ENCODE data around the gene YBX2. TPM values are rescaled to one million over a fixed set of nuclear protein-coding genes. Genes with fewer than 3 reads are reported as not detected.

Gene YBX2
- total and polyA plus RNA-seq, 4 donors: 0.50 to 6.9 (median 2.6) TPM

- Histone ChIP-seq H3K27ac (ENCODE audit: low read depth, low read length) (peak within 1 kb of the TSS; percentile 67), H3K27me3 (ENCODE audit: control insufficient read depth, insufficient read depth, low read length) (peaks cover 26% of the 10 kb centered on the region), H3K4me1 (ENCODE audit: control insufficient read depth, insufficient read depth, low read length) (peaks cover 25% of the 10 kb centered on the region), H3K4me3 (ENCODE audit: low read depth, low read length) (peak within 1 kb of the TSS; percentile 40), H3K9me3 (ENCODE audit: control insufficient read depth, insufficient read depth, low read length) (no peaks in the 10 kb centered on the region), H3K36me3 (ENCODE audit: control insufficient read depth, insufficient read depth, low read length) (peaks cover 3% of the 10 kb centered on the region)
- DNase-seq (ENCODE audit: low read depth in 4 of 6, low spot score in 6 of 6): peak in 5 of 6 donors; percentile 40 to 93 (median 75)
- whole genome bisulfite sequencing (ENCODE audit: insufficient coverage): under 1% methylated on average over 71 of the region's 71 CpGs
Observed at GRCh38 chr17:7281074-7281952, 13.1 kb downstream of the YBX2 start, which contains the start of gene SLC2A4. TSS of gene SLC2A4 (plus strand) at chr17:7281718. CDS start at chr17:7281935, 217 bp downstream.

GRCh38 chr17:7280519-7281073 lies 13.8 kb downstream of the YBX2 start:
- Histone ChIP-seq H3K36me3 (ENCODE audit: control insufficient read depth, insufficient read depth, low read length) (peaks cover 3% of the 10 kb centered on the region), H3K9me3 (ENCODE audit: control insufficient read depth, insufficient read depth, low read length) (no peaks in the 10 kb centered on the region), H3K4me1 (ENCODE audit: control insufficient read depth, insufficient read depth, low read length) (peaks cover 25% of the 10 kb centered on the region), H3K4me3 (ENCODE audit: low read depth, low read length) (peak overlapping the region; percentile 40), H3K27ac (ENCODE audit: low read depth, low read length) (peak overlapping the region; percentile 67), H3K27me3 (ENCODE audit: control insufficient read depth, insufficient read depth, low read length) (peaks cover 26% of the 10 kb centered on the region)
- DNase-seq (ENCODE audit: low read depth in 4 of 6, low spot score in 6 of 6): peak; percentile 54 to 93 (median 65)
- WGBS (ENCODE audit: insufficient coverage): under 1% methylated on average over 29 of the region's 29 CpGs

- Histone ChIP-seq H3K4me1 (ENCODE audit: control insufficient read depth, insufficient read depth, low read length) (peaks cover 25% of the 10 kb centered on the region), H3K36me3 (ENCODE audit: control insufficient read depth, insufficient read depth, low read length) (no peaks in the 10 kb centered on the region), H3K27me3 (ENCODE audit: control insufficient read depth, insufficient read depth, low read length) (peaks cover 23% of the 10 kb centered on the region), H3K27ac (ENCODE audit: low read depth, low read length) (no peak overlapping the region), H3K4me3 (ENCODE audit: low read depth, low read length) (no peak overlapping the region), H3K9me3 (ENCODE audit: control insufficient read depth, insufficient read depth, low read length) (no peaks in the 10 kb centered on the region)
- no peak for DNase-seq (ENCODE audit: low read depth in 4 of 6, low spot score in 6 of 6)
- WGBS (ENCODE audit: insufficient coverage): 91% methylated on average over 5 of the region's 8 CpGs
Observed at GRCh38 chr17:7279448-7279847, 15.0 kb downstream of the YBX2 start.

GRCh38 chr17:7266784-7267183 lies 27.7 kb downstream of the YBX2 start:
- H3K36me3 ChIP-seq (ENCODE audit: control insufficient read depth, insufficient read depth, low read length): no peaks in the 10 kb centered on the region
- no peaks in the 10 kb centered on the region for H3K9me3 ChIP-seq (ENCODE audit: control insufficient read depth, insufficient read depth, low read length)
- H3K4me3 ChIP-seq (ENCODE audit: low read depth, low read length): no peak overlapping the region
- H3K27me3 ChIP-seq (ENCODE audit: control insufficient read depth, insufficient read depth, low read length): peaks cover 36% of the 10 kb centered on the region
- H3K27ac ChIP-seq (ENCODE audit: low read depth, low read length): no peak overlapping the region
- peaks cover 13% of the 10 kb centered on the region for H3K4me1 ChIP-seq (ENCODE audit: control insufficient read depth, insufficient read depth, low read length)
- DNase-seq (ENCODE audit: low read depth in 4 of 6, low spot score in 6 of 6): no peak
- no CpG with 5 or more reads among the region's 1 CpG for WGBS (ENCODE audit: insufficient coverage)

GRCh38 chr17:7263801-7264078 lies 30.7 kb downstream of the YBX2 start:
- no peak for DNase-seq (ENCODE audit: low read depth in 4 of 6, low spot score in 6 of 6)
- H3K4me3 ChIP-seq (ENCODE audit: low read depth, low read length): no peak overlapping the region
- peaks cover 14% of the 10 kb centered on the region for H3K36me3 ChIP-seq (ENCODE audit: control insufficient read depth, insufficient read depth, low read length)
- no peaks in the 10 kb centered on the region for H3K9me3 ChIP-seq (ENCODE audit: control insufficient read depth, insufficient read depth, low read length)
- H3K4me1 ChIP-seq (ENCODE audit: control insufficient read depth, insufficient read depth, low read length): peaks cover 24% of the 10 kb centered on the region
- no peak overlapping the region for H3K27ac ChIP-seq (ENCODE audit: low read depth, low read length)
- 61% methylated on average over 4 of the region's 4 CpGs for WGBS (ENCODE audit: insufficient coverage)
- H3K27me3 ChIP-seq (ENCODE audit: control insufficient read depth, insufficient read depth, low read length): peaks cover 53% of the 10 kb centered on the region

- WGBS (ENCODE audit: insufficient coverage): 14% methylated on average over 18 of the region's 26 CpGs
Observed at GRCh38 chr17:7262935-7263800, 31.3 kb downstream of the YBX2 start.

GRCh38 chr17:7262192-7262934 lies 32.1 kb downstream of the YBX2 start, which contains the start of gene CLDN7:
TSS of gene CLDN7 (minus strand) at chr17:7262478. CDS start at chr17:7262043, 435 bp downstream.
- Histone ChIP-seq H3K4me1 (ENCODE audit: control insufficient read depth, insufficient read depth, low read length) (peaks cover 24% of the 10 kb centered on the region), H3K9me3 (ENCODE audit: control insufficient read depth, insufficient read depth, low read length) (no peaks in the 10 kb centered on the region), H3K36me3 (ENCODE audit: control insufficient read depth, insufficient read depth, low read length) (peaks cover 27% of the 10 kb centered on the region), H3K27ac (ENCODE audit: low read depth, low read length) (no peak within 1 kb of the TSS), H3K27me3 (ENCODE audit: control insufficient read depth, insufficient read depth, low read length) (peaks cover 53% of the 10 kb centered on the region), H3K4me3 (ENCODE audit: low read depth, low read length) (peak within 1 kb of the TSS; percentile 9)
- DNase-seq (ENCODE audit: low read depth in 4 of 6, low spot score in 6 of 6): no peak
- whole genome bisulfite sequencing (ENCODE audit: insufficient coverage): under 1% methylated on average over 64 of the region's 64 CpGs

More at GRCh38 chr17:7262935-7263800, 31.3 kb downstream of the YBX2 start:
- Histone ChIP-seq H3K4me3 (ENCODE audit: low read depth, low read length) (no peak overlapping the region), H3K27ac (ENCODE audit: low read depth, low read length) (no peak overlapping the region), H3K27me3 (ENCODE audit: control insufficient read depth, insufficient read depth, low read length) (peaks cover 53% of the 10 kb centered on the region), H3K36me3 (ENCODE audit: control insufficient read depth, insufficient read depth, low read length) (peaks cover 19% of the 10 kb centered on the region), H3K4me1 (ENCODE audit: control insufficient read depth, insufficient read depth, low read length) (peaks cover 24% of the 10 kb centered on the region), H3K9me3 (ENCODE audit: control insufficient read depth, insufficient read depth, low read length) (no peaks in the 10 kb centered on the region)
- no peak for DNase-seq (ENCODE audit: low read depth in 4 of 6, low spot score in 6 of 6)

GRCh38 chr17:7261379-7262191 lies 32.9 kb downstream of the YBX2 start:
- peaks cover 50% of the 10 kb centered on the region for H3K27me3 ChIP-seq (ENCODE audit: control insufficient read depth, insufficient read depth, low read length)
- H3K36me3 ChIP-seq (ENCODE audit: control insufficient read depth, insufficient read depth, low read length): peaks cover 35% of the 10 kb centered on the region
- H3K9me3 ChIP-seq (ENCODE audit: control insufficient read depth, insufficient read depth, low read length): no peaks in the 10 kb centered on the region
- H3K27ac ChIP-seq (ENCODE audit: low read depth, low read length): no peak overlapping the region
- peak overlapping the region; percentile 9 for H3K4me3 ChIP-seq (ENCODE audit: low read depth, low read length)
- no peak for DNase-seq (ENCODE audit: low read depth in 4 of 6, low spot score in 6 of 6)
- 2% methylated on average over 69 of the region's 71 CpGs for WGBS (ENCODE audit: insufficient coverage)
- peaks cover 24% of the 10 kb centered on the region for H3K4me1 ChIP-seq (ENCODE audit: control insufficient read depth, insufficient read depth, low read length)

Data from spinal cord (tissue), 10 donors.